Ishikawa (cell line): Measurements from ENCODE around the gene ACTN4.

Experiments
- EP300 ChIP-seq: IDR thresholded peaks from 2 replicates; pipeline ENCODE4 v1.6.1; 2012; ENCODE audit warnings: borderline replicate concordance
- RAD21 ChIP-seq: IDR thresholded peaks from 2 replicates; pipeline ENCODE4 v1.6.1; 2012; ENCODE audit warnings: low read depth
- TAF1 ChIP-seq: IDR thresholded peaks from 2 replicates; pipeline ENCODE4 v1.6.1; 2012; ENCODE audit warnings: low read depth, mild to moderate bottlenecking
- TCF12 ChIP-seq: IDR thresholded peaks from 2 replicates; pipeline ENCODE4 v1.6.1; 2012; ENCODE audit warnings: low read depth
- TF ChIP-seq, protein P1 (sequence below): IDR thresholded peaks from 2 replicates; pipeline ENCODE4 v1.6.1; 2012
- TF ChIP-seq, protein P2 (sequence below): IDR thresholded peaks from 2 replicates; pipeline ENCODE4 v1.6.1; 2012; ENCODE audit warnings: low read depth, mild to moderate bottlenecking

DNA sequence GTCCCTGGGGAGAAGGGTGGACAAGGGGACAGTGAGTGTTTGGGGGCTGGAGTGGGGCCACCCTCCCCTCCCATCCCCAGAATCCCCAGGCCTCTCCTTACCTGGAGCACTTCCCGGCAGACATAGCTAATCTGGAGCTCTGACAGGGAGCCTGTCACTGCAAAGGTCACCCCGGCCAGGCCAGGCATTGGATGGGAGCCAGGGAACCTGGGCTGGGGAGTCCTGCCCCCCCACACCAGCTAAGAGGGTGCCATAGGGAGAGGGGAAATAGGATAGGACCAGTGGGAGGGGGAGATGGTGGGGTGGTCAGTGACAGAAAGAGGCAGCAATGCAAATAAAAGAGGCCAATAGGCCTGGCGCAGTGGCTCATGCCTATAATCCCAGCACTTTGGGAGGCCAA lies 33.2 kb upstream of the ACTN4 start:
- TF ChIP-seq, protein P1, sequence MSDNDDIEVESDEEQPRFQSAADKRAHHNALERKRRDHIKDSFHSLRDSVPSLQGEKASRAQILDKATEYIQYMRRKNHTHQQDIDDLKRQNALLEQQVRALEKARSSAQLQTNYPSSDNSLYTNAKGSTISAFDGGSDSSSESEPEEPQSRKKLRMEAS = no peak
- TF ChIP-seq RAD21 (no peak), TAF1 (no peak), EP300 (no peak), TCF12 (no peak)
- TF ChIP-seq, protein P2, sequence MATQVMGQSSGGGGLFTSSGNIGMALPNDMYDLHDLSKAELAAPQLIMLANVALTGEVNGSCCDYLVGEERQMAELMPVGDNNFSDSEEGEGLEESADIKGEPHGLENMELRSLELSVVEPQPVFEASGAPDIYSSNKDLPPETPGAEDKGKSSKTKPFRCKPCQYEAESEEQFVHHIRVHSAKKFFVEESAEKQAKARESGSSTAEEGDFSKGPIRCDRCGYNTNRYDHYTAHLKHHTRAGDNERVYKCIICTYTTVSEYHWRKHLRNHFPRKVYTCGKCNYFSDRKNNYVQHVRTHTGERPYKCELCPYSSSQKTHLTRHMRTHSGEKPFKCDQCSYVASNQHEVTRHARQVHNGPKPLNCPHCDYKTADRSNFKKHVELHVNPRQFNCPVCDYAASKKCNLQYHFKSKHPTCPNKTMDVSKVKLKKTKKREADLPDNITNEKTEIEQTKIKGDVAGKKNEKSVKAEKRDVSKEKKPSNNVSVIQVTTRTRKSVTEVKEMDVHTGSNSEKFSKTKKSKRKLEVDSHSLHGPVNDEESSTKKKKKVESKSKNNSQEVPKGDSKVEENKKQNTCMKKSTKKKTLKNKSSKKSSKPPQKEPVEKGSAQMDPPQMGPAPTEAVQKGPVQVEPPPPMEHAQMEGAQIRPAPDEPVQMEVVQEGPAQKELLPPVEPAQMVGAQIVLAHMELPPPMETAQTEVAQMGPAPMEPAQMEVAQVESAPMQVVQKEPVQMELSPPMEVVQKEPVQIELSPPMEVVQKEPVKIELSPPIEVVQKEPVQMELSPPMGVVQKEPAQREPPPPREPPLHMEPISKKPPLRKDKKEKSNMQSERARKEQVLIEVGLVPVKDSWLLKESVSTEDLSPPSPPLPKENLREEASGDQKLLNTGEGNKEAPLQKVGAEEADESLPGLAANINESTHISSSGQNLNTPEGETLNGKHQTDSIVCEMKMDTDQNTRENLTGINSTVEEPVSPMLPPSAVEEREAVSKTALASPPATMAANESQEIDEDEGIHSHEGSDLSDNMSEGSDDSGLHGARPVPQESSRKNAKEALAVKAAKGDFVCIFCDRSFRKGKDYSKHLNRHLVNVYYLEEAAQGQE = no peak
